Stimulated activated CD8-positive, alpha-beta memory T cell treated with anti-CD3 and anti-CD28 coated beads, Interleukin-7, amount 100 ng/mL, for 24 hours (primary cell): Measurements from ENCODE around the gene PTK6.
"Not testable (repeated sequence)": the region's sequence is repeated elsewhere in the genome, so short reads cannot be mapped to it uniquely, and the experiment has no call there.

ENCODE experiments used
- DNase-seq: peaks from one replicate; pipeline ENCODE4 v3.0.0-alpha.2; 2020; ENCODE audit warnings: low read depth

Gene PTK6

DNA sequence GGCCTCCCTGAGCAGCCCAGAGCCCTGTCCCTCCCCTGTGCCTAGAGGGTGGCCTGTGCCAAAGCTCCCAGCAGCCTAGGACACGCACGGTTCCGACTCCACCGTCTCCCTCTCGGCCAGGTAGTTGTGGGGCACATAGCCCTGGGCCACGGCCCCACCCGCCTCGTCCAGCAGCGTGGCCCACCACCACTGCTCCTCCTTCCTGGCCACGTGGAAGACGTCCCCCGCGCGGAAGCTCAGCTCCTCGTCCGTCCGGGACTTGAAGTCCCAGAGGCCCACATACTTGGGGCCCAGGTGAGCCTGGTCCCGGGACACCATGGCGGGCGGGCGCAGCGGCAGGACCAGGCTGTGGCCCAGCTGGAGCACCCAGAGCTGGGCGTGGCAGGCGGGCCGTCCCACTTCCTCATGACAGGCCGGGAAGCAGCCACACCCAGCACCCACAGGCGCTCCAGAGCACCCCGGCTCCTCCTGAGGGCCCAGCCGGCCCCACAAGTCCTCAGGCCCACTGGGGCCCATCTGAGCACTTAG lies at the start of gene PTK6:
TSS of gene PTK6 (minus strand) at position 380 of the 528 bp plus-strand sequence. CDS start at position 318, 62 bp downstream.
- no peak for DNase-seq

DNA sequence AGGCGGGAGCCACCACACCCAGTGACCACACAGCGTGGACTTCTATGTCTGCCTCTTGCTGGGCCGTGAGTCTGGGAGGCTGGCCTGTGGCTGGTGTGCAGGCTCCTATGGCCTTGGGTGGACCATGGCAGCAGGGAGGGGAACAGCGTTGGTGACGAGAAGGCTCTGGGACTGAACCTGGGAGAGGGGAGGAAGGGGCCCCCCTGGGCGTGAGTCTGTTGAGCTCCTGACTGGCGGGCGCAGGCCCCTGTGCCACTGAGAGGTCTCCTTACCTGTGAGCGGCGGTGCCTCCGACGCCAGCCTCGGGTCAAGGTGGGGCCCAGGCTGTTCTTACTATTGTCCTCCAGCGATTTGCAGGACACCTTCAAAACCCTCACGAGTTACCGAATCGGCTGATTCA lies 49.6 kb upstream of the PTK6 start:
- no peak for DNase-seq

GRCh38 chr20:63585616-63586565 lies 48.7 kb upstream of the PTK6 start:
- no peak for DNase-seq

- no peak for DNase-seq
Observed at GRCh38 chr20:63582382-63583063, 45.3 kb upstream of the PTK6 start.

DNA sequence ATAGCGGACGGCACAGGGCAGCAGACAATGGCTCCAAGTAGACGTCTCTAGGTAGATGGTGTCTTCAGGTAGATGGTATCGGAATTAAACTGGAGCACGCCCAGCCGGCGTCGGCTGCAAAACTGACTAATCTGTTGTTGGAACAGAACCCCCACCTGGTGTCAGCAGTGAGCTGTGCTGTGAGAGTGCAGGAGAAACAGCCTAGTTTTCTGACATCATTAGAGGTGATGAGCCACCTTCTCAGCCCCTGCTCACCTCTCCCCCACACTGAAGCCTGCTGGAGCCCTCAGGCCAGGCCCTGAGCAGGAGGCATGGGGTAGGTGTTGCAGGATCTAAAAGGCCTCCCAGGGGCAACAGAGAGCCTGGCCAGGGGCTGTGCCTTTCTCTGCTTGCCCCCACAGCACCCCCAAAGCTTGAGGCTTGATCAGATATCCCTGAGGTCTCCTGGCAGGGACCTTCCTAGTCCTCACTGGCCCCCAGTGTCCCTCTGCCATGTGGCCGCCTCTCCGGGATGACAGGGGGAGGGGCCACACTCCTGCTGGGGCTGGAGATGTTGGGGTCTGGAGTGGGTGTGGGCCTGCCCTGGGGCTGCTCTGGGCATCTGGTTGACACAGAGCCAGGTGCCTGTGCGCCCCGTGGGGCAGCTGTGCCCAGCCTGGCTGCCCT lies 43.8 kb upstream of the PTK6 start:
- peak; percentile 43 for DNase-seq

DNA sequence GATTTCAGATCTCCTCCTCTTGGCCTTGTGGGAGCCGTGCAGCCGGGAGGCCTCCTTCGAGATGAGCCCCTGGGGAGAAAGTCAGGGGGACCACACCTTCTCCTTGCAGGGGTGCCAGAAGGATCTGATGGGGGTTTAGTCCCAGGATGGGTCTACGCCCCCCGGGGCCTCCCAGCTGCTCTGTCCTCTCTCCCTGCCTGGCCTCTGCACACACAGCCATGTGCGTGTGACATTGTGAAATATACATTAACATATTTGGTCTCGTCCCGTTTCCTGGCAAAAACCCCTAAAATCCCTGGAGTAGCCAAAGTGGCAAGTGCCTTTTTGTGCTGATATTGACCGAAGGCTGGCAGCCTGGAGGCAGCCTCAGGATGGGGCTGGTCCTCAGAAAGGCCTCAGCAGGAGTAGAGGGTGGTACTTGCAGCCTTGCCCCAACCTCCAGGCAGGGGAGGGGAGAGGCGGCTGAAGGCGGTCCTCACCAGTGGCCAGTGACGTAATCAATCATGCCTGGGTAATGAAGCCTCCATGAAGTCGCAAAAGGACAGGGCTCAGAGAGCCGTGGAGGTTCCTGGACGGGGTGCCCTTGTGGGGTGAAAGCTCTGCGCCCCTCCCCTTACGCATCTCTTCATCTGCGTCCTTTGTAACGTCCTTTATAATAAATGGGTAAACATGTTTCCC lies 42.0 kb upstream of the PTK6 start:
- DNase-seq, result no peak

- no peak for DNase-seq
Observed at GRCh38 chr20:63578224-63579016, 41.2 kb upstream of the PTK6 start.

- DNase-seq, result no peak
Observed at GRCh38 chr20:63577317-63577894, 40.2 kb upstream of the PTK6 start.

GRCh38 chr20:63576311-63576710 lies 39.1 kb upstream of the PTK6 start:
- DNase-seq, result no peak

GRCh38 chr20:63574829-63575743 lies 37.9 kb upstream of the PTK6 start:
- DNase-seq, result no peak

- DNase-seq, result no peak
Observed at GRCh38 chr20:63574156-63574828, 37.1 kb upstream of the PTK6 start, which contains the start of gene HELZ2. Gene HELZ2 (minus strand): TSS chr20:63574239. CDS start chr20:63572385, 1,854 bp downstream.

GRCh38 chr20:63573647-63574131 lies 36.5 kb upstream of the PTK6 start:
- DNase-seq, result no peak

- DNase-seq, result no peak
Observed at GRCh38 chr20:63572788-63573646, 35.8 kb upstream of the PTK6 start.

GRCh38 chr20:63572071-63572787 lies 35.1 kb upstream of the PTK6 start:
- no peak for DNase-seq

- DNase-seq, result not testable (repeated sequence)
Observed at GRCh38 chr20:63571087-63571478, 33.9 kb upstream of the PTK6 start.

DNA sequence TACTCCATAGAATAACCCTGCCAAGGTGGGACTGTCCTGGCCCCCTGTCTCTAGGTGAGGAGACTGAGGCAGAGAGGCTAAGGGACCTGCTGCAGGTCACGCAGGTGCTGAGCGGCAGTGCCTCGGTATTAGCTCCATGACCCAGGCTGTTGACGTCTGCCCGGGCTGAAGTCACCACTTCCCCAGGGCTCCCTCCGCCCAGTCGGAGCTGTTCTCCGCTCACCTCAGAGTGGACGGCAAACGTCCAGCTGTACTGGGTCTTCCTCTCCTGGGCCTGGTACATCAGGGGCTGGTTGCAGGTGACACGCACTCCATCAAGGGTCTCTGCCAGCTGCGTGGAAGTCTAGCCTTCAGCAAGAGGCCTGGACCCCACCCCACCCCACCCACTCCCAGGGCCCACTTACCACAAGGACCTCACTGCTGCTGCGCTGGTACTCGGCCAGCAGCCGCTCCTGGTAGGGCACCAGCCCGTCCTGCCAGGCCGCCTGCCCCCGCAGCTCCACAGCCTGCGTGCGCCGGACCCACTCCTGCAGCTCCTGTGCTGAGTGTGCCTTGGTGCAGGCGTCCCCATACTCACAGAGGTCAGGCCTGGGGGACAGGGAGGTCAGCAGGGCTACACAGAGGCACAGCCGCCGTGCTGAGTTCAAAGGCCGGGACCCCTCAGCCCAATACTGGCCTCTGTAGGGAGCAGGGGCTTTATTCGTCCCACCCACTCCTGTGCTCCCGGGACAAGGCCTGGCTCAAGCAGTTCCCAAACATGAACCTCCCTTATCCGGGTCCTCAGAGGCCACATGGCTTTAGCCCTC lies 33.3 kb upstream of the PTK6 start:
- DNase-seq, result no peak
